ENCODE data around the gene LPP. TPM values are rescaled to one million over a fixed set of nuclear protein-coding genes. Genes with fewer than 3 reads are reported as not detected.

The LPP gene
- total RNA-seq, 4 donors from 2014 or later = 56.0 to 65.7 (median 58.1) TPM

DNA sequence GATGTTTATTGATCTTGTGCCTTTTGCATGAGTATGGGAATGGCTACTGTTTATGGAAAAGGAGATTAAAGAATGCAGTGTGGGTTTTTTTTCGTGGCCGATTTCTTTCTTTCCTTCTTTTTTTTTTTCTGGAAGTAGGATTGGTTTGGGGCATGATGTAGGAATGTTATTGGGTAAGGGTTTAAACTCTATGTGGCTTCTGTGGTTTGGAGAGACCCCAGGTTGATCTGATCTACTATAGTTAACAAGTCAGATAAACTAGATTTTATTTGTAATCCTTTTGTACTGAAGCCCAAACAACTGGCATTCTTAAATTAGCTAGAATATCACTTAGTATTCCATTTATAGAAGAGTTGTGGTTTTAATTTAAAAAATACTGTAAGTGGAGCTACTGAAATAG, 304.8 kb downstream of the LPP start:
- H3K4me1 ChIP-seq = peaks cover 0 to 5% of the 10 kb centered on the region in 2 donors
- ATAC-seq (no peak), DNase-seq (no peak)
- in situ Hi-C loops (cut with MboI; ENCODE audit: low sequenced_read_pairs in 4 of 4) (loop anchor here in 1 of 4 donors (25.0 kb wide), 1 partner anchor 679 kb away; no protein-coding TSS in a partner anchor), intact Hi-C loops (cut with DNase I; ENCODE audit: low total_unique reads) (no loop called here)
- no peaks in the 10 kb centered on the region for H3K27me3 ChIP-seq
- H3K27ac ChIP-seq = no peak overlapping the region
- H3K36me3 ChIP-seq = no peaks in the 10 kb centered on the region
- no peaks in the 10 kb centered on the region for H3K9me3 ChIP-seq
- no peak overlapping the region for H3K4me3 ChIP-seq
- no peak for TF ChIP-seq POLR2A (IDR thresholded peaks at IDR 0.05)
- TF ChIP-seq, protein P1, sequence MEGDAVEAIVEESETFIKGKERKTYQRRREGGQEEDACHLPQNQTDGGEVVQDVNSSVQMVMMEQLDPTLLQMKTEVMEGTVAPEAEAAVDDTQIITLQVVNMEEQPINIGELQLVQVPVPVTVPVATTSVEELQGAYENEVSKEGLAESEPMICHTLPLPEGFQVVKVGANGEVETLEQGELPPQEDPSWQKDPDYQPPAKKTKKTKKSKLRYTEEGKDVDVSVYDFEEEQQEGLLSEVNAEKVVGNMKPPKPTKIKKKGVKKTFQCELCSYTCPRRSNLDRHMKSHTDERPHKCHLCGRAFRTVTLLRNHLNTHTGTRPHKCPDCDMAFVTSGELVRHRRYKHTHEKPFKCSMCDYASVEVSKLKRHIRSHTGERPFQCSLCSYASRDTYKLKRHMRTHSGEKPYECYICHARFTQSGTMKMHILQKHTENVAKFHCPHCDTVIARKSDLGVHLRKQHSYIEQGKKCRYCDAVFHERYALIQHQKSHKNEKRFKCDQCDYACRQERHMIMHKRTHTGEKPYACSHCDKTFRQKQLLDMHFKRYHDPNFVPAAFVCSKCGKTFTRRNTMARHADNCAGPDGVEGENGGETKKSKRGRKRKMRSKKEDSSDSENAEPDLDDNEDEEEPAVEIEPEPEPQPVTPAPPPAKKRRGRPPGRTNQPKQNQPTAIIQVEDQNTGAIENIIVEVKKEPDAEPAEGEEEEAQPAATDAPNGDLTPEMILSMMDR (IDR thresholded peaks at IDR 0.05 in 4 of 5, conservative IDR thresholded peaks at IDR 0.05 in 1 of 5) = no peak

DNA sequence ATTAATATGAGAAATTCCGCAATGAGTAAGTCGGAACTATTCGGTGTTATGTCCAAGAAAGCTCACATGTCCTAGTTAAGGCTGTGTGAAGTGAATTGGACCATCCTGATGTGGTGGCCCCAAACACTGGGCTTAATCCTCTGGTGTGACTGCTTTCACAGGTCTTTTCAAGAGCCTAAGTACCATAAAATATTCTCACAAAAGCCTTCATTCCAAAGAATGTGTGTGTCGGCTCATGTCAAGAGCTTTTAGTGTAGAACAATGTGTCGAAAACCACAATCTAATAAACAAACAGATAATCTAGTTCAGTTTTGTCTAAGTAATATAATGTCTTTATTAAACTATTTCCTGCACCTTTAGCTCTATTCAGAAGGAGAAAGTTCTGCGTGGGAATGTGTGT, 311.4 kb downstream of the LPP start:
- ATAC-seq = no peak
- Histone ChIP-seq H3K27ac (peak overlapping the region in 1 of 4 donors; percentile 6), H3K4me3 (no peak overlapping the region), H3K4me1 (peaks cover 19 to 24% of the 10 kb centered on the region in 2 donors), H3K9me3 (no peaks in the 10 kb centered on the region), H3K27me3 (no peaks in the 10 kb centered on the region), H3K36me3 (no peaks in the 10 kb centered on the region)
- no peak for TF ChIP-seq POLR2A (IDR thresholded peaks at IDR 0.05)
- TF ChIP-seq, protein P1 (IDR thresholded peaks at IDR 0.05 in 4 of 5, conservative IDR thresholded peaks at IDR 0.05 in 1 of 5) = no peak
- no peak for DNase-seq
- in situ Hi-C loops (cut with MboI; ENCODE audit: low sequenced_read_pairs in 4 of 4) = loop anchor here in 1 of 4 donors (25.0 kb wide), 1 partner anchor 672 kb away; no protein-coding TSS in a partner anchor
- intact Hi-C loops (cut with DNase I; ENCODE audit: low total_unique reads) = no loop called here

GRCh38 chr3:188468196-188468595, 314.2 kb downstream of the LPP start:
- in situ Hi-C loops (cut with MboI; ENCODE audit: low sequenced_read_pairs in 4 of 4) (loop anchor here in 1 of 4 donors (25.0 kb wide), 1 partner anchor 669 kb away; no protein-coding TSS in a partner anchor), intact Hi-C loops (cut with DNase I; ENCODE audit: low total_unique reads) (no loop called here)
- peaks cover 38 to 43% of the 10 kb centered on the region in 2 donors for H3K4me1 ChIP-seq
- peak in 1 of 2 donors; percentile 3 for ATAC-seq
- H3K27me3 ChIP-seq = no peaks in the 10 kb centered on the region
- no peak for DNase-seq
- no peaks in the 10 kb centered on the region for H3K36me3 ChIP-seq
- H3K9me3 ChIP-seq = no peaks in the 10 kb centered on the region
- TF ChIP-seq POLR2A (IDR thresholded peaks at IDR 0.05) = no peak
- TF ChIP-seq, protein P1 (IDR thresholded peaks at IDR 0.05 in 4 of 5, conservative IDR thresholded peaks at IDR 0.05 in 1 of 5) = no peak
- no peak overlapping the region for H3K4me3 ChIP-seq
- H3K27ac ChIP-seq = peak overlapping the region; percentile 56 to 70 (median 58)

GRCh38 chr3:188468662-188469061, 314.7 kb downstream of the LPP start:
- peak; percentile 57 to 73 for ATAC-seq
- no peaks in the 10 kb centered on the region for H3K36me3 ChIP-seq
- H3K4me3 ChIP-seq = no peak overlapping the region
- DNase-seq = peak; percentile 59 to 82
- TF ChIP-seq POLR2A (IDR thresholded peaks at IDR 0.05) = no peak
- TF ChIP-seq, protein P1 (IDR thresholded peaks at IDR 0.05 in 4 of 5, conservative IDR thresholded peaks at IDR 0.05 in 1 of 5) = no peak
- H3K4me1 ChIP-seq = peaks cover 38 to 43% of the 10 kb centered on the region in 2 donors
- H3K27ac ChIP-seq = peak overlapping the region; percentile 56 to 70 (median 58)
- H3K27me3 ChIP-seq = no peaks in the 10 kb centered on the region
- intact Hi-C loops (cut with DNase I; ENCODE audit: low total_unique reads) (no loop called here), in situ Hi-C loops (cut with MboI; ENCODE audit: low sequenced_read_pairs in 4 of 4) (loop anchor here in 1 of 4 donors (25.0 kb wide), 1 partner anchor 669 kb away; no protein-coding TSS in a partner anchor)
- H3K9me3 ChIP-seq = no peaks in the 10 kb centered on the region

All from gastrocnemius medialis (tissue), 4 donors.